Panc1 (cell line): ENCODE results near the gene HADHB. TPM values are rescaled to one million over a fixed set of nuclear protein-coding genes. Genes with fewer than 3 reads are reported as not detected.
"Not testable (repeated sequence)": the region's sequence is repeated elsewhere in the genome, so short reads cannot be mapped to it uniquely, and the experiment has no call there.

Experiments used
- ATAC-seq: fragments of 200-7000 bp; cut with Tn5 transposase; 2 replicates; pipeline ENCODE4 v1.9.1; 2020; ENCODE audit warnings: mild to moderate bottlenecking, moderate library complexity
- BruUV-seq: library from RNA; stranded (reverse); fragments of 400-500 nt; replicated peaks from 2 replicates; lab custom pipeline; 2021; lab: Mats Ljungman, UMichigan
- CTCF ChIA-PET: fragments of 300-600 bp; sonication (Branson Sonifier 250); formaldehyde crosslinking; loops from one replicate; lab custom pipeline; 2022; ENCODE audit warnings: antibody characterized with exemption; lab: Charles Lee
- POLR2A ChIA-PET: fragments of 300-600 bp; sonication (Branson Sonifier 250); formaldehyde crosslinking; loops from one replicate; lab custom pipeline; 2022; ENCODE audit warnings: antibody characterized with exemption; lab: Charles Lee
- DNase-seq: peaks from one replicate; pipeline ENCODE4 v3.0.0-alpha.2; 2010; ENCODE audit warnings: low read depth, low spot score
- H3K27ac ChIP-seq: 2 replicates; pipeline ENCODE4 v1.5.1; 2011; ENCODE audit warnings: mild to moderate bottlenecking, low read length, inconsistent platforms
- H3K27me3 ChIP-seq: fragments of 200-500 bp; sonication (Bioruptor generic); 2 replicates; pipeline ENCODE4 v1.6.0; 2014; ENCODE audit warnings: low read length, inconsistent platforms; ENCODE audit not compliant: control insufficient read depth, insufficient read depth
- H3K36me3 ChIP-seq: fragments of 200-500 bp; sonication (Bioruptor generic); 2 replicates; pipeline ENCODE4 v1.5.1; 2014; ENCODE audit warnings: inconsistent platforms, mild to moderate bottlenecking, low read length, moderate library complexity; ENCODE audit not compliant: control insufficient read depth, insufficient read depth
- H3K4me1 ChIP-seq: 2 replicates; pipeline ENCODE4 v1.5.1; 2011; ENCODE audit warnings: inconsistent platforms, mild to moderate bottlenecking, low read length, moderate library complexity; ENCODE audit not compliant: control insufficient read depth, insufficient read depth
- H3K4me3 ChIP-seq, 2 experiments: 2 replicates each; pipeline ENCODE4 v1.5.1; 2011 to 2012; ENCODE audit warnings: low read depth in 2 of 2, low read length in 2 of 2, mild to moderate bottlenecking in 2 of 2, inconsistent platforms in 1 of 2, moderate library complexity in 1 of 2
- H3K9me3 ChIP-seq: fragments of 200-500 bp; sonication (Bioruptor generic); 2 replicates; pipeline ENCODE4 v1.5.1; 2014; ENCODE audit warnings: low read depth, mild to moderate bottlenecking, inconsistent platforms, low read length, moderate library complexity; ENCODE audit not compliant: control insufficient read depth, insufficient read depth
- CTCF ChIP-seq: fragments of 450-650 bp; IDR thresholded peaks from 2 replicates; pipeline ENCODE4 v1.5.1; 2017; ENCODE audit warnings: mild to moderate bottlenecking
- POLR2AphosphoS5 ChIP-seq: IDR thresholded peaks from 2 replicates; pipeline ENCODE4 v1.6.1; 2012; ENCODE audit warnings: mild to moderate bottlenecking, low read depth, low read length, moderate library complexity
- REST ChIP-seq, 2 experiments: IDR thresholded peaks; 2 replicates each; pipeline ENCODE4 v1.6.1; 2011 to 2012; ENCODE audit warnings: low read depth in 2 of 2, control low read depth in 1 of 2, low read length in 1 of 2, mild to moderate bottlenecking in 1 of 2, moderate library complexity in 1 of 2; ENCODE audit not compliant: insufficient read depth in 1 of 2
- SIN3A ChIP-seq: IDR thresholded peaks from 2 replicates; pipeline ENCODE4 v1.6.1; 2012; ENCODE audit warnings: low read depth, mild to moderate bottlenecking, low read length, moderate library complexity, borderline replicate concordance; ENCODE audit not compliant: insufficient read depth
- TCF7L2 ChIP-seq: IDR thresholded peaks from 2 replicates; pipeline ENCODE4 v1.6.1; 2011; ENCODE audit warnings: mild to moderate bottlenecking, low read depth, low read length, inconsistent platforms
- in situ Hi-C: cut with HindIII; loops from 2 replicates; pipeline ENCODE4 v1.10.0; 2016; ENCODE audit warnings: low sequenced_read_pairs, low pct_unique_long_range_greater_than_20kb
- intact Hi-C: fragments of 100-400 bp; cut with micrococcal nuclease; formaldehyde crosslinking; loops from one replicate; pipeline ENCODE4 v1.10.0; 2022; ENCODE audit not compliant: unreplicated experiment
- total RNA-seq: library from RNA; stranded (reverse); gene quantifications from one replicate; pipeline ENCODE4 v1.2.1, GENCODE V29; 2021; ENCODE audit not compliant: unreplicated experiment

HADHB gene
- total RNA-seq, 1 experiment from 2014 or later = 106 TPM

- CTCF ChIA-PET = interaction anchor here (0.7 kb wide), 1 partner anchor 14 kb away, joined by 3 read pairs; no protein-coding TSS in a partner anchor
Observed at GRCh38 chr2:26302846-26303245, 58.1 kb downstream of the HADHB start.

GRCh38 chr2:26305094-26305493 lies 60.4 kb downstream of the HADHB start:
- H3K4me3 ChIP-seq, BruUV-seq, ATAC-seq, DNase-seq, H3K4me1 ChIP-seq, POLR2A ChIA-PET, H3K9me3 ChIP-seq, H3K27ac ChIP-seq, in situ Hi-C loops, H3K36me3 ChIP-seq, intact Hi-C loops, H3K27me3 ChIP-seq: not testable (repeated sequence)
- CTCF ChIA-PET = interaction anchor here (0.7 kb wide), 2 partner anchors 12 to 148 kb away, joined by 4 to 5 read pairs; no protein-coding TSS in a partner anchor

More at GRCh38 chr2:26302846-26303245, 58.1 kb downstream of the HADHB start:
- no peak for ATAC-seq
- Histone ChIP-seq H3K27ac (no peak overlapping the region), H3K4me3 (no peak overlapping the region), H3K9me3 (no peaks in the 10 kb centered on the region), H3K36me3 (no peaks in the 10 kb centered on the region), H3K27me3 (no peaks in the 10 kb centered on the region), H3K4me1 (peaks cover 5% of the 10 kb centered on the region)
- in situ Hi-C loops (no loop called here), intact Hi-C loops (no loop called here)
- POLR2A ChIA-PET = no interaction called here
- no peak for TF ChIP-seq TCF7L2
- BruUV-seq = no TSS peak
- no peak for DNase-seq

DNA sequence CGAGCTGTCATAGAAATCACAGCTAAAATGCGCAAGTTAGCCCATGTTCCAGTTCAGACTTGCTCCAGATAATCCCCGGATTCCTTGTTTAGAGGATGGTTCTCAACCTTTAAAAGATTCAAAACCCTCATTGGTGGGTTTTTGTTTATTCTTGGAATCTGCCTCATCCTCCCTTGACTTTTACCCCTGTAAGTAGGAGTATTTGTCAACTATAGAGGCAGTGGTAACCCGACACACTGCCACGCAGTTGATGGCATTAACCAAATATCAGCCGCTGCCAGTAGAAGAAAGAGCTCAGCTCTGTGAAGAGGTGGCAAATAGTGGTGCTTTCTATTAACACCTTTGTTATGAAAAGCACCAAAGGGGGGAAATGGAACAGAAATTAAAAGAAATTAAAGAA lies 60.8 kb downstream of the HADHB start:
- CTCF ChIA-PET = interaction anchor here (0.7 kb wide), 2 partner anchors 12 to 148 kb away, joined by 4 to 5 read pairs; no protein-coding TSS in a partner anchor
- Histone ChIP-seq H3K27me3 (no peaks in the 10 kb centered on the region), H3K4me3 (no peak overlapping the region), H3K36me3 (no peaks in the 10 kb centered on the region), H3K27ac (no peak overlapping the region), H3K4me1 (no peaks in the 10 kb centered on the region), H3K9me3 (no peaks in the 10 kb centered on the region)
- in situ Hi-C loops = no loop called here
- POLR2A ChIA-PET = no interaction called here
- intact Hi-C loops = no loop called here
- ATAC-seq (no peak), DNase-seq (no peak)
- no TSS peak for BruUV-seq
- no peak for TF ChIP-seq SIN3A
- no peak for TF ChIP-seq CTCF
- no peak for TF ChIP-seq REST (IDR thresholded peaks at IDR 0.05; ENCODE audit: insufficient read depth in 1 of 2, low read depth in 2 of 2, low read length in 1 of 2)
- no peak for TF ChIP-seq POLR2AphosphoS5
- no peak for TF ChIP-seq TCF7L2
